MM.1S (cell line): ENCODE measurements around the gene CSNK1D.

Experiments
- CTCF ChIP-seq: fragments of 300-600 bp; sonication (generic); IDR thresholded peaks from 2 replicates; pipeline ENCODE4 v1.5.1; 2016; ENCODE audit warnings: antibody characterized with exemption, low read length, mixed read lengths
- EZH2phosphoT487 ChIP-seq: fragments of 300-600 bp; sonication (generic); IDR thresholded peaks from 2 replicates; pipeline ENCODE4 v1.6.1; 2018; ENCODE audit warnings: antibody characterized with exemption, low read length

GRCh38 chr17:82297714-82298537 is 24.4 kb upstream of the CSNK1D start:
- no peak for TF ChIP-seq CTCF
- no peak for TF ChIP-seq EZH2phosphoT487
